B cell (primary cell): ENCODE measurements around the gene CEP126. TPM values are rescaled to one million over a fixed set of nuclear protein-coding genes. Genes with fewer than 3 reads are reported as not detected.

Experiments
- ATAC-seq: fragments of 200-7000 bp; cut with Tn5 transposase; one replicate; pipeline ENCODE4 v1.10.0; 2021; ENCODE audit warnings: low read depth, mild to moderate bottlenecking, moderate number of reproducible peaks, moderate library complexity
- CTCF ChIA-PET: fragments of 350-600 bp; sonication (Branson Sonifier 250); formaldehyde crosslinking; loops from one replicate; lab custom pipeline; 2021; ENCODE audit warnings: antibody characterized with exemption, inconsistent platforms; lab: Charles Lee
- POLR2A ChIA-PET: fragments of 350-600 bp; sonication (Branson Sonifier 250); formaldehyde crosslinking; loops from one replicate; lab custom pipeline; 2021; ENCODE audit warnings: antibody characterized with exemption; lab: Charles Lee
- DNase-seq: peaks from one replicate; pipeline ENCODE4 v3.0.0; 2013
- H2AFZ ChIP-seq: 2 replicates; pipeline ENCODE4 v1.6.1; 2012; ENCODE audit warnings: mild to moderate bottlenecking, low read depth, low read length; ENCODE audit not compliant: insufficient read depth, poor library complexity, severe bottlenecking
- H3K27ac ChIP-seq, 2 donors: 1 replicate in 1 of 2; 2 replicates in 1 of 2; pipeline ENCODE4 v1.5.1; 2012 to 2013; ENCODE audit warnings: low read length in 2 of 2, mild to moderate bottlenecking in 2 of 2, moderate library complexity in 1 of 2
- H3K27me3 ChIP-seq, 4 experiments: fragments of 200-600 bp in 1 of 4; sonication (generic) in 1 of 4; replicated peaks in 1 of 4; 1 replicate in 2 of 4; 2 replicates in 2 of 4; pipeline versions ENCODE4 v1.6.1 to v1.7.0; 2013 to 2016; ENCODE audit warnings: low read length in 3 of 4, mild to moderate bottlenecking in 2 of 4, mixed read lengths in 1 of 4, moderate library complexity in 1 of 4; ENCODE audit not compliant: insufficient read depth in 4 of 4, control insufficient read depth in 3 of 4; ENCODE audit errors: control extremely low read depth in 1 of 4
- H3K36me3 ChIP-seq, 2 experiments: replicated peaks in 1 of 2; 1 replicate in 1 of 2; 2 replicates in 1 of 2; pipeline versions ENCODE4 v1.6.1 to v1.7.1; 2013; ENCODE audit warnings: low read length in 1 of 2; ENCODE audit not compliant: insufficient read depth in 2 of 2, control insufficient read depth in 1 of 2; ENCODE audit errors: control extremely low read depth in 1 of 2, extremely low read depth in 1 of 2
- H3K4me1 ChIP-seq, 2 donors: fragments of 200-600 bp in 1 of 2; sonication (generic) in 1 of 2; 1 replicate in 1 of 2; 2 replicates in 1 of 2; pipeline versions ENCODE4 v1.5.1 to v1.6.1; 2013 to 2017; ENCODE audit warnings: low read length in 2 of 2; ENCODE audit not compliant: control insufficient read depth in 2 of 2, insufficient read depth in 2 of 2
- H3K4me2 ChIP-seq: replicated peaks from 2 replicates; pipeline ENCODE3; 2012; ENCODE audit warnings: mild to moderate bottlenecking, low read depth, low read length; ENCODE audit not compliant: poor library complexity, severe bottlenecking
- H3K4me3 ChIP-seq, 5 experiments: fragments of 200-600 bp in 1 of 5; sonication (generic) in 1 of 5; 1 replicate in 3 of 5; 2 replicates in 2 of 5; pipeline versions ENCODE4 v1.5.1 to v1.7.0; 2011 to 2016; ENCODE audit warnings: low read length in 4 of 5, mild to moderate bottlenecking in 4 of 5, low read depth in 2 of 5, control low read depth in 1 of 5, moderate library complexity in 1 of 5; ENCODE audit not compliant: insufficient read depth in 1 of 5; ENCODE audit errors: control extremely low read depth in 1 of 5, extremely low read depth in 1 of 5
- H3K79me2 ChIP-seq: fragments of 200-600 bp; sonication (generic); one replicate; pipeline ENCODE4 v1.6.0; 2016; ENCODE audit warnings: low read length; ENCODE audit not compliant: control insufficient read depth, insufficient read depth
- H3K9ac ChIP-seq: fragments of 200-600 bp; sonication (generic); 2 replicates; pipeline ENCODE4 v1.6.1; 2017; ENCODE audit warnings: mild to moderate bottlenecking, low read length, moderate library complexity
- H3K9me3 ChIP-seq, 3 donors: one replicate each; pipeline versions ENCODE4 v1.6.1 to v1.7.1; 2013; ENCODE audit warnings: low read length in 2 of 3; ENCODE audit not compliant: control insufficient read depth in 2 of 3, insufficient read depth in 1 of 3; ENCODE audit errors: control extremely low read depth in 1 of 3
- H4K20me1 ChIP-seq: 2 replicates; pipeline ENCODE4 v1.6.0; 2012; ENCODE audit warnings: mild to moderate bottlenecking, low read length; ENCODE audit not compliant: insufficient read depth, control insufficient read depth, poor library complexity, severe bottlenecking
- H3K27ac Mint-ChIP-seq: one replicate; pipeline ENCODE4 v1.8.0; 2021; ENCODE audit warnings: mixed read lengths
- H3K27me3 Mint-ChIP-seq: one replicate; pipeline ENCODE4 v1.8.0; 2021; ENCODE audit warnings: mixed read lengths
- H3K4me1 Mint-ChIP-seq: one replicate; pipeline ENCODE4 v1.8.0; 2021; ENCODE audit warnings: mixed read lengths
- H3K4me3 Mint-ChIP-seq: one replicate; pipeline ENCODE4 v1.8.0; 2021; ENCODE audit warnings: mixed read lengths
- H3K9me3 Mint-ChIP-seq: one replicate; pipeline ENCODE4 v1.8.0; 2022; ENCODE audit warnings: mixed read lengths; ENCODE audit not compliant: insufficient read depth
- EZH2 ChIP-seq: IDR thresholded peaks from 2 replicates; pipeline ENCODE4 v1.6.1; 2012; ENCODE audit warnings: borderline replicate concordance, low read depth, mild to moderate bottlenecking, moderate library complexity, low read length; ENCODE audit not compliant: insufficient read depth, poor library complexity, severe bottlenecking
- WGBS: methylation state at CpG from one replicate; pipeline ENCODE4 v1.1.5; 2013; ENCODE audit warnings: missing lambda C conversion rate; ENCODE audit not compliant: insufficient coverage; 5-methylcytosine and 5-hydroxymethylcytosine counted together
- intact Hi-C: fragments of 100-400 bp; cut with micrococcal nuclease; formaldehyde crosslinking; loops from one replicate; pipeline ENCODE4 v1.10.0; 2022
- polyA plus RNA-seq: library from polyadenylated mRNA; depleted of rRNA; stranded (reverse); fragments of >200 nt; gene quantifications from 2 replicates; pipeline ENCODE4 v1.2.3, GENCODE V29; 2012
- total RNA-seq, 2 donors: library from RNA; stranded (reverse); fragments of 120-200 nt in 1 of 2; gene quantifications; 1 replicate in 1 of 2; 2 replicates in 1 of 2; pipeline versions ENCODE4 v1.2.3 to v1.2.4, GENCODE V29; 2013 to 2022
- TF ChIP-seq, protein P1 (sequence below): fragments of 200-600 bp; IDR thresholded peaks from one replicate; pipeline ENCODE4 v1.8.0; 2022; ENCODE audit warnings: antibody characterized with exemption, mild to moderate bottlenecking

Gene CEP126
- total and polyA plus RNA-seq, 2 donors (not counting 1 experiment from before 2014, with no cell fraction given): 1.00 to 9.4 TPM

DNA sequence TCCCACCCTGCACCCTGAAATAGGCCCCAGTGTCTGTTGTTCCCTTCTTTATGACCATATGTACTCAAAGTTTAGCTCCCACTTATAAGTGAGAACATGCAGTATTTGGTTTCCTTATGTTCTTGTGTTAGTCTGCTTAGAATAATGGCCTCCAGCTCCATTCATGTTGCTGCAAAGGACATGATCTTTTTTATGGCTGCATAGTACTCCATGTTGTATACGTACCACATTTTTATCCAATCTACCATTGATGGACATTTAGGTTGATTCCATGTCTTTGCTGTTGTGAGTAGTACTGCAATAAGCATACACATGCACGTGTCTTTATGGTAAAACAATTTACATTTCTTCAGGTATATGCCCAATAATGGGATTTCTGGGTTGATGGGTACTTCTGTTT is 60.9 kb downstream of the CEP126 start:
- CTCF ChIA-PET: interaction anchor here (0.8 to 2.4 kb wide), 3 partner anchors 21 to 115 kb away, joined by 3 to 15 read pairs (median 3); no protein-coding TSS in a partner anchor
- Histone ChIP-seq H3K4me2 (no peak overlapping the region), H2AFZ (no peak overlapping the region), H3K27me3 (no peaks in the 10 kb centered on the region), H3K9me3 (peaks cover 0 to 5% (median 0%) of the 10 kb centered on the region in 3 donors), H3K36me3 (no peaks in the 10 kb centered on the region), H3K27ac (no peak overlapping the region), H3K4me3 (no peak overlapping the region), H3K4me1 (no peaks in the 10 kb centered on the region), H4K20me1 (no peaks in the 10 kb centered on the region), H3K9ac (no peak overlapping the region), H3K79me2 (no peaks in the 10 kb centered on the region)
- no peaks in the 10 kb centered on the region for H3K9me3 Mint-ChIP-seq
- H3K27ac Mint-ChIP-seq: no peak overlapping the region
- H3K4me3 Mint-ChIP-seq: no peak overlapping the region
- no CpG with 5 or more reads among the region's 2 CpGs for WGBS
- no peaks in the 10 kb centered on the region for H3K4me1 Mint-ChIP-seq
- intact Hi-C loops: no loop called here
- POLR2A ChIA-PET: no interaction called here
- no peaks in the 10 kb centered on the region for H3K27me3 Mint-ChIP-seq
- no peak for DNase-seq
- no peak for ATAC-seq
- no peak for TF ChIP-seq EZH2
- TF ChIP-seq, protein P1, sequence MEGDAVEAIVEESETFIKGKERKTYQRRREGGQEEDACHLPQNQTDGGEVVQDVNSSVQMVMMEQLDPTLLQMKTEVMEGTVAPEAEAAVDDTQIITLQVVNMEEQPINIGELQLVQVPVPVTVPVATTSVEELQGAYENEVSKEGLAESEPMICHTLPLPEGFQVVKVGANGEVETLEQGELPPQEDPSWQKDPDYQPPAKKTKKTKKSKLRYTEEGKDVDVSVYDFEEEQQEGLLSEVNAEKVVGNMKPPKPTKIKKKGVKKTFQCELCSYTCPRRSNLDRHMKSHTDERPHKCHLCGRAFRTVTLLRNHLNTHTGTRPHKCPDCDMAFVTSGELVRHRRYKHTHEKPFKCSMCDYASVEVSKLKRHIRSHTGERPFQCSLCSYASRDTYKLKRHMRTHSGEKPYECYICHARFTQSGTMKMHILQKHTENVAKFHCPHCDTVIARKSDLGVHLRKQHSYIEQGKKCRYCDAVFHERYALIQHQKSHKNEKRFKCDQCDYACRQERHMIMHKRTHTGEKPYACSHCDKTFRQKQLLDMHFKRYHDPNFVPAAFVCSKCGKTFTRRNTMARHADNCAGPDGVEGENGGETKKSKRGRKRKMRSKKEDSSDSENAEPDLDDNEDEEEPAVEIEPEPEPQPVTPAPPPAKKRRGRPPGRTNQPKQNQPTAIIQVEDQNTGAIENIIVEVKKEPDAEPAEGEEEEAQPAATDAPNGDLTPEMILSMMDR: no peak

DNA sequence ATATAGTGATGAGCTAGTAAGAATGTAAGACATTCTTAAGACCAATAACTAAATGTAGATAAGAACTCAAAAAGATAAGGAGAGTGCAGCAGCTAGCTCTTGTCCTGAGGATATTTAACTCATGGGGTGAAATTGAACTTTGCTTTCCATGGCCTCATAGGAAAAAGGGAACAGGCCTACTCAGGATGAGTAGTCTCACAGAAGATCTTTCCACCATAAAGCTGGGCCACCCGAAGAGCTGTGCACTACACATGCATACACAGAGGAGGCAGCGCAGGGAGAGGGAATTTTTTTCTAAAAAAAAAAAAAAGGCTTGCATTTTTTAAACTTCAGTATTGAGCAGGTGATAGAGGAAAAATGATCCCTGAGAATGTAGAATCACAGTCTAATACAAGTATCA is 72.6 kb downstream of the CEP126 start:
- no peaks in the 10 kb centered on the region for H3K27me3 Mint-ChIP-seq

More for the DNA sequence above, 72.6 kb downstream of the CEP126 start:
- Mint-ChIP-seq H3K27ac (no peak overlapping the region), H3K4me3 (no peak overlapping the region), H3K9me3 (no peaks in the 10 kb centered on the region), H3K4me1 (no peaks in the 10 kb centered on the region)
- Histone ChIP-seq H3K9ac (no peak overlapping the region), H3K79me2 (no peaks in the 10 kb centered on the region), H3K4me3 (no peak overlapping the region), H3K36me3 (no peaks in the 10 kb centered on the region), H4K20me1 (no peaks in the 10 kb centered on the region), H3K27me3 (no peaks in the 10 kb centered on the region), H3K9me3 (no peaks in the 10 kb centered on the region), H2AFZ (no peak overlapping the region), H3K4me2 (no peak overlapping the region), H3K4me1 (no peaks in the 10 kb centered on the region), H3K27ac (no peak overlapping the region)
- intact Hi-C loops: no loop called here
- ATAC-seq: no peak
- no peak for TF ChIP-seq EZH2
- TF ChIP-seq, protein P1: no peak
- ChIA-PET CTCF (interaction anchor here (1.2 kb wide), 1 partner anchor 127 kb away, joined by 3 read pairs; no protein-coding TSS in a partner anchor), POLR2A (no interaction called here)
- WGBS: no CpG with 5 or more reads among the region's 2 CpGs
- no peak for DNase-seq
